Thyroid gland (tissue), 4 donors: ENCODE results near the gene NNAT.
"Not testable (repeated sequence)": the region's sequence is repeated elsewhere in the genome, so short reads cannot be mapped to it uniquely, and the experiment has no call there.

Experiments
- CTCF ChIP-seq, 6 experiments: fragments of 200-600 bp in 3 of 6; fragments of 450-650 bp in 3 of 6; sonication (generic) in 3 of 6; IDR thresholded peaks; one replicate each; pipeline ENCODE4 v1.5.1; 2016 to 2019; ENCODE audit warnings: antibody characterized with exemption in 6 of 6, mild to moderate bottlenecking in 2 of 6, inconsistent platforms in 1 of 6, moderate library complexity in 1 of 6
- POLR2A ChIP-seq, 2 donors: fragments of 450-650 bp; IDR thresholded peaks; one replicate each; pipeline ENCODE4 v1.6.1; 2017; ENCODE audit warnings: antibody characterized with exemption in 2 of 2, mild to moderate bottlenecking in 2 of 2, moderate library complexity in 1 of 2

- not testable (repeated sequence) for TF ChIP-seq CTCF, POLR2A (IDR thresholded peaks at IDR 0.05)
Measured at GRCh38 chr20:37550101-37550920, 29.3 kb downstream of the NNAT start.
